HG03280 (cell line): ENCODE measurements around the gene MICAL2.

ENCODE experiments used
- ATAC-seq: cut with Tn5 transposase; IDR thresholded peaks from one replicate; pipeline ENCODE4 v1.9.1; 2021; ENCODE audit warnings: mild to moderate bottlenecking, moderate library complexity; ENCODE audit not compliant: unreplicated experiment

Gene MICAL2

DNA sequence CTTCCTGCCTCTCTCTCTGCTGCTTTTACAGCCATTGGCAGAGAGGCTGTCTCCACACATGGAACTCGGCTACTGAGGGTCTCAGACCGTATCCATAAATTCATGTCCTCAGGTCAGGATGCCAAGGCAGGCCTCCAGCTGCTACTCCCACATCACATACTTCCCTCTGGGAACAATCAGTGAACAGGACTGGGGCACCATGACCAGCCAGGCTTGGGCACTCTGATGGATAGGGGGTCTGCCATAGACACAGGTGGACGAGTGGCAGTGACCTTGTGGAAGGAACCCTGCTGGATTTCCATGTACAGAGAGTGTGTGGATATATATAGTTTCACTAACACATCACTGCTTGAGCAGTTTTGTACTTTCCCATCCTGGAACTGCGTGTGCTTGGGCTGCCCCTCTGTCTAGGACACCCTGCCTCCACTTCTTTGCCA lies 169.3 kb downstream of the MICAL2 start:
- no peak for ATAC-seq

GRCh38 chr11:12280199-12280837 lies 169.9 kb downstream of the MICAL2 start:
- ATAC-seq, result no peak

DNA sequence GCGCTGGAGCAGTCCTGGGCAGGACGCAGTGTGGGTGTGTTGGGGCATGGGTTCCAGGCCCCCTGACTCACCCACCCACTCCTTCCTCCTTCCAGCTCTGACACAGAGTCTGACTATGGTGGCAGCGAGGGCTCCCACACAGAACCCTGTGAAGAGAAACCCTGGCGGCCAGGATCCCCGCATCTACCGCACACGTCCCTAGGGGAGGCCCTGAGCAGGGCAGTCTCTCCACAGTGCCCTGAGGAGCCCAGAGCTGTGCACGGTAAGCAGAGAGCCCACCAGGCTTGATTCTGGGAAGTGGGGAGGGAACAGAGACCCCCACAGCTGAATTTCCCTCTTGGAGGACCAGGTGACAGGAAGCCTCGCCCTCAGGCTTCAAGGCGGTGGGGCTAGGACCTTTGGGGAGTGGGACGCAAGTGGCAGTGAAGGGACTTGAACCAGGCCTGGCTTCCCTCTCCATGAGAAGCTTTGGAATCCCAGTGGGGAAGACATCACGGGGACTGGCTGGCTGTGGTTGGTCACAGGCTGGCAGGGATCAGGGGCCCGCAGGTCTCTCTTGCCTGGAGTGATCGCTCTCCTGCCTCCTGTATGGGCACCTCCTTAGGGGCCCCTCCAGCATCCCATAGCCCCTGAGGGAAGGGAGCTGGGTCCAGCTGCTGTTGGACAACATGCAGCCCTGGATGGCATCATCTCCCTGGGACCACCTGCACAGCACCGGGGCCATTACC lies 170.6 kb downstream of the MICAL2 start:
- no peak for ATAC-seq

- ATAC-seq, result no peak
Observed at GRCh38 chr11:12281571-12282478, 171.4 kb downstream of the MICAL2 start.

DNA sequence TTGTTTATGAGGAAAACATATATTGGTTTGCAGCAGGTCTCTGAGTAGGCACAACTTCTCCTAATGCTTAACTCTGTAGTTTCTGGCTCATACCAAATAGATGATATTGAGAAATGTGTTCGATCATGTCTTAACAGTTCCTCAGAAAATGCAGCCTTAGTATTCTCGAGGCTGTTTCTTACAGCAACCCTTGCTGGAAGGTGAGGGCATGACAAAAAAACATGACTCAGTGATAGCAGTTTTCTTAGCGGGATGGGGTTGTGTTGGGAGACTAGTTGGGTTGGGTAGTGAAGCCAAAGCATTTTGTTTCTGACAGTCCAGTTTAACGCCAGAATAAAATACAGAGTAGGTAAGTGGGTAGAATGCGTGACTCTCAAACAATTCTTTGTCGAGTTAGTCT lies 172.3 kb downstream of the MICAL2 start:
- no peak for ATAC-seq

- no peak for ATAC-seq
Observed at GRCh38 chr11:12284316-12285050, 174.1 kb downstream of the MICAL2 start.

- ATAC-seq, result no peak
Observed at GRCh38 chr11:12285106-12285505, 174.7 kb downstream of the MICAL2 start.

DNA sequence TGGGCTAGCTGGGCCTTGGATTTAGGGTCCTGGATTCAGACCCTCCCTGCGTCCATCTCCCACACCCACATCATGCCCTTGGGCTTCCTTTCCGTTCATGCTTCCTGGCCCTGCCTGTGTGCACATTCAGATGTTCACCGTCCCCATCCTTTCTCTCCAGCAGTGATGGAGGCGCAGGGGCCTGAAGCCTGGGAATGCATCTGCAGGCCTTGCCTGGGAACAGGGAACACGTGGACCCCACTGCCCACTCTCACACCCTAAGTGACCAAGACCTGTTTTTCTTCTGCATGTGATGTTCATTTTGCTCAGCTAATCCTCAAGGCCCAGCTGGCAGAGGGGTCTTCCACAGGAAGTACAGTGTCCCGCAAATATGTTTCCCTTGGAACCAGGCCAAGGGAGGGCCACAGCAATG lies 175.4 kb downstream of the MICAL2 start:
- no peak for ATAC-seq

- no peak for ATAC-seq
Observed at GRCh38 chr11:12286606-12287005, 176.2 kb downstream of the MICAL2 start.

- ATAC-seq, result no peak
Observed at GRCh38 chr11:12287009-12287373, 176.6 kb downstream of the MICAL2 start.

DNA sequence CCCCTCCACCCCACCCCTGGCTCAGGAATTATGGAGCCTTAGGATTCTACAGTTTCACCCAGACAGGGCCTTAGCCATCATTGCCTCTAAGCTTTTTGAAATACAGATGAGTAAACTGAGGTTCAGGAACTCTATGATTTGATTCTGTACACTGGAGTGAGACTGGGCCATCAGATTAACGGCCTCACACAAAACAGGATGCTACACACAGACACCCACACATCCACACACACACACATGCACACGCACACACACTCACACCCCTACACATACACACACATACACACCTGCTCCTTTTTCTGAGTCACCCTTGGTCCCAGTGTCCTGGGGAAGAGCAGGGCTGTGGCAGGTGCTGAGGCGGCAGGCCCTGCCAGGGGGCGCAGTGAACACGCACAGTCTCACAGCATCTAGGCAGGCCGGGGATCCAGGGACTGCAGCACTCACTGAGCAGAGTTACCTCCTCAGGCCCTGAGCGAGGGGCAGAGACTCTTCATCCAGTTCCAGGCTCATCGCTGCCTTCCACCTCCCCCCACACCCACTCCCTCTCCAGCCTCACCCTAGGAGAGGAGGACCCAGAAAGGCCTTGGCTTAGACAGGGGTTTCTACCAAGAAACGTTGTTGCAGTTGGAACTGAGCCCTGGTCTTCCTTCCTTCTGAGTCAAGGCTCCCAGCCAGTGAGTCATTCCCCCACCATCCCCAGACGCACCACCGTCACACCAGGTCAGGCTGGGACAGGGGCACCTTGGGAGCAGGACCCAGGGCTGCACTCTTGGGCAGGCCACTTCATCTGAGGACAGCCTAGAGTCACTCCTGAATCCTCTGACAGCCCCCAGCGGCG lies 177.2 kb downstream of the MICAL2 start:
- no peak for ATAC-seq

GRCh38 chr11:12288212-12288930 lies 178.0 kb downstream of the MICAL2 start:
- ATAC-seq, result no peak

GRCh38 chr11:12288931-12289666 lies 178.7 kb downstream of the MICAL2 start:
- ATAC-seq, result no peak

GRCh38 chr11:12289667-12290476 lies 179.5 kb downstream of the MICAL2 start:
- ATAC-seq, result no peak

DNA sequence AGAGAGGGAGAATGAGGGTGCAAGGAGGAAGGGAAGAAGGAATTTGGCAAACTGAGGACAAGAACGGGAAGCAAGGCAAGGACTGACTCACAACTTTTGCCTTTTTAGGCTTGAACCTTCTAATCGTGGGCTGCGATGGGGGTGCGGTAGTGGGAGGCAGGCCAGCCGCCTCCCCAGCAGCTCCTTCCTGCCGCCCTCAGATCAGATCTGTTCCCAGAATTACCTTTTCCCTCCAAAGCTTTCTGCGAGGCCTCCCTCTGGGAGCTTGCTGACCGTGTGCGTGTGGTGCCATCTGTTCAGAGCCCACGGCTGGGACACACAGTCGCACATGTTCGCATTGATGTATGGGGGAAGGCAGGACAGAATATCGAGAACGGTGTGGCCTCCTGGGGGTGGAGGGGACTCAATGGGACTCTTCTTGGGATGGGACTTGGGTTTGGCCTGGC lies 180.1 kb downstream of the MICAL2 start:
- no peak for ATAC-seq

- no peak for ATAC-seq
Observed at GRCh38 chr11:12291313-12291712, 180.9 kb downstream of the MICAL2 start.

DNA sequence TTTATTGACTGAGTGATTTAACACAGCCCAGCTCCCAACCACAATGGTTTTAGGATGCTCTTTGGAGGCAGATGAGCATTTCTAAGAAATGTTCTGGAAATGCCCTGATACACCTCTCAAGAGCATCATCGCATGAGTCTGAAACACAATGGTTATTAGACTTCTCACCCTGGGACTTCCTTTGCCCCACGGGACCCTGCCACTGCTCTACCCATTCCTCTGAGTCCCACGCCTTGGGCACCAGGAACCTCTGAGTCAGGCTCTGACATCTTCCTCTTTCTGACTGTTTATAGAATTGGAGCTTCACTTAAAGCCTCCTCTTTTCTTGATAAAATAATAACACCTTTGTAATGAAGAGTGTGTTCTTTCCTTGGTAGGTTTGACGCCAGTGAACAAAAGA lies 181.4 kb downstream of the MICAL2 start:
- no peak for ATAC-seq

- no peak for ATAC-seq
Observed at GRCh38 chr11:12292766-12293165, 182.4 kb downstream of the MICAL2 start.
